Measurements from ENCODE around the gene PRAMEF33.
"Not testable (repeated sequence)": the region's sequence is repeated elsewhere in the genome, so short reads cannot be mapped to it uniquely, and the experiment has no call there.

DNA sequence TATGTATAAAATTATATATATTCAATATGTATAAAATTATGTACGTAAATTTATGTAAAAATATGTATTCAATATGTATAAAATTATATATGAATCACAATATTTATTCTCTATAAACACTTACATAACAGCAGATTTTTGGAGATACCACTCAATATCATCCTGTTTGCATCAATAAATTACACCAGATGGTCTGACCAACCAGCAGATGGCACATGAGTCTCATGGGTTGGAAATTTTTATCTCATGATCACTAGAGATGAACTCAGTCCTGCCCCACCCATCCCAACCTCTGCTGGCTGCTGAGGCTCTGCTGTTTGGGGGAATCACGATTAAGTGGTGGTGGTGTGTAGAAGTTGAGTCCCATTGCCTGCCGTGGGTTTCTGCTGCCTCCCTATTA, 23.7 kb upstream of the PRAMEF33 start:
- TF ChIP-seq, protein P1, sequence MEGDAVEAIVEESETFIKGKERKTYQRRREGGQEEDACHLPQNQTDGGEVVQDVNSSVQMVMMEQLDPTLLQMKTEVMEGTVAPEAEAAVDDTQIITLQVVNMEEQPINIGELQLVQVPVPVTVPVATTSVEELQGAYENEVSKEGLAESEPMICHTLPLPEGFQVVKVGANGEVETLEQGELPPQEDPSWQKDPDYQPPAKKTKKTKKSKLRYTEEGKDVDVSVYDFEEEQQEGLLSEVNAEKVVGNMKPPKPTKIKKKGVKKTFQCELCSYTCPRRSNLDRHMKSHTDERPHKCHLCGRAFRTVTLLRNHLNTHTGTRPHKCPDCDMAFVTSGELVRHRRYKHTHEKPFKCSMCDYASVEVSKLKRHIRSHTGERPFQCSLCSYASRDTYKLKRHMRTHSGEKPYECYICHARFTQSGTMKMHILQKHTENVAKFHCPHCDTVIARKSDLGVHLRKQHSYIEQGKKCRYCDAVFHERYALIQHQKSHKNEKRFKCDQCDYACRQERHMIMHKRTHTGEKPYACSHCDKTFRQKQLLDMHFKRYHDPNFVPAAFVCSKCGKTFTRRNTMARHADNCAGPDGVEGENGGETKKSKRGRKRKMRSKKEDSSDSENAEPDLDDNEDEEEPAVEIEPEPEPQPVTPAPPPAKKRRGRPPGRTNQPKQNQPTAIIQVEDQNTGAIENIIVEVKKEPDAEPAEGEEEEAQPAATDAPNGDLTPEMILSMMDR (IDR thresholded peaks at IDR 0.05), result not testable (repeated sequence)
- TF ChIP-seq POLR2A (IDR thresholded peaks at IDR 0.05), result not testable (repeated sequence)

Measured in thyroid gland (tissue), 4 donors.